GM23338 (cell line): Measurements from ENCODE around the gene TLR1. TPM values are rescaled to one million over a fixed set of nuclear protein-coding genes. Genes with fewer than 3 reads are reported as not detected.

Experiments used
- ATAC-seq: fragments of 200-7000 bp; cut with Tn5 transposase; 3 replicates; pipeline ENCODE4 v1.9.1; 2020
- DNase-seq: peaks from one replicate; pipeline ENCODE4 v3.0.0-alpha.2; 2015; ENCODE audit warnings: low spot score
- H2AFZ ChIP-seq: fragments of 200-600 bp; sonication (generic); 2 replicates; pipeline ENCODE4 v1.8.0; 2016; ENCODE audit warnings: antibody characterized with exemption, mild to moderate bottlenecking, moderate library complexity
- H3F3A ChIP-seq: fragments of 200-600 bp; sonication (generic); replicated peaks from 2 replicates; pipeline ENCODE4 v1.8.0; 2017; ENCODE audit warnings: antibody characterized with exemption, mixed run types, low read depth
- H3K27ac ChIP-seq: fragments of 200-600 bp; sonication (generic); 2 replicates; pipeline ENCODE4 v1.6.1; 2016; ENCODE audit warnings: low read depth
- H3K27me3 ChIP-seq: fragments of 200-600 bp; sonication (generic); 2 replicates; pipeline ENCODE4 v1.8.0; 2016; ENCODE audit warnings: mild to moderate bottlenecking, mixed run types, moderate library complexity; ENCODE audit not compliant: insufficient read depth
- H3K36me3 ChIP-seq: fragments of 200-600 bp; sonication (generic); 2 replicates; pipeline ENCODE4 v1.8.0; 2016; ENCODE audit warnings: mild to moderate bottlenecking; ENCODE audit not compliant: insufficient read depth
- H3K4me1 ChIP-seq: fragments of 200-600 bp; sonication (generic); 2 replicates; pipeline ENCODE4 v1.8.0; 2016; ENCODE audit warnings: mild to moderate bottlenecking, moderate library complexity; ENCODE audit not compliant: insufficient read depth
- H3K4me2 ChIP-seq: fragments of 200-600 bp; sonication (generic); 2 replicates; pipeline ENCODE4 v1.7.1; 2017; ENCODE audit warnings: mixed run types
- H3K4me3 ChIP-seq: fragments of 200-600 bp; sonication (generic); 2 replicates; pipeline ENCODE4 v1.6.1; 2016; ENCODE audit warnings: mixed run types
- H3K79me2 ChIP-seq: fragments of 200-600 bp; sonication (generic); replicated peaks from 2 replicates; pipeline ENCODE4 v1.8.0; 2017; ENCODE audit warnings: mild to moderate bottlenecking; ENCODE audit not compliant: insufficient read depth
- H3K9me2 ChIP-seq: fragments of 200-600 bp; sonication (generic); 2 replicates; pipeline ENCODE4 v1.8.0; 2017; ENCODE audit not compliant: insufficient read depth
- H4K20me1 ChIP-seq: fragments of 200-600 bp; sonication (generic); replicated peaks from 2 replicates; pipeline ENCODE4 v1.8.0; 2017; ENCODE audit warnings: mild to moderate bottlenecking; ENCODE audit not compliant: insufficient read depth
- H3K27ac Mint-ChIP-seq: 2 replicates; pipeline ENCODE4 v1.8.0; 2020; ENCODE audit warnings: inconsistent platforms, mild to moderate bottlenecking, moderate library complexity, mixed read lengths
- H3K27me3 Mint-ChIP-seq: 3 replicates; pipeline ENCODE4 v1.8.0; 2022; ENCODE audit warnings: low read depth, mild to moderate bottlenecking, moderate library complexity, mixed read lengths, inconsistent platforms; ENCODE audit not compliant: insufficient read depth, poor library complexity
- H3K36me3 Mint-ChIP-seq: 3 replicates; pipeline ENCODE4 v1.8.0; 2021; ENCODE audit warnings: low read depth, mild to moderate bottlenecking, inconsistent platforms, moderate library complexity, mixed read lengths
- H3K4me1 Mint-ChIP-seq: 3 replicates; pipeline ENCODE4 v1.8.0; 2020; ENCODE audit warnings: mild to moderate bottlenecking, inconsistent platforms, mixed read lengths
- H3K4me3 Mint-ChIP-seq: 3 replicates; pipeline ENCODE4 v1.8.0; 2021; ENCODE audit warnings: moderate library complexity, mild to moderate bottlenecking, inconsistent platforms, mixed read lengths
- H3K9me3 Mint-ChIP-seq: 3 replicates; pipeline ENCODE4 v1.8.0; 2020; ENCODE audit warnings: moderate library complexity, mild to moderate bottlenecking, inconsistent platforms, mixed read lengths
- CREB1 ChIP-seq: fragments of 250-450 bp; sonication (Bioruptor Pico); IDR thresholded peaks from 2 replicates; pipeline ENCODE4 v1.5.0; 2020; ENCODE audit warnings: low read depth, mild to moderate bottlenecking, moderate library complexity
- ETS1 ChIP-seq: IDR thresholded peaks from 2 replicates; pipeline ENCODE4 v1.6.1; 2016; ENCODE audit warnings: antibody characterized with exemption
- EZH2 ChIP-seq: fragments of 200-600 bp; sonication (generic); IDR thresholded peaks from one replicate; pipeline ENCODE4 v1.8.0; 2017; ENCODE audit warnings: antibody characterized with exemption, mild to moderate bottlenecking, low read depth; ENCODE audit not compliant: unreplicated experiment
- EZH2phosphoT487 ChIP-seq: fragments of 200-600 bp; sonication (generic); IDR thresholded peaks from one replicate; pipeline ENCODE4 v1.8.1; 2018; ENCODE audit warnings: antibody characterized with exemption; ENCODE audit not compliant: unreplicated experiment
- JUNB ChIP-seq: IDR thresholded peaks from one replicate; pipeline ENCODE4 v1.6.1; 2016; ENCODE audit warnings: antibody characterized with exemption; ENCODE audit not compliant: unreplicated experiment
- NANOG ChIP-seq: IDR thresholded peaks from 2 replicates; pipeline ENCODE4 v1.6.1; 2016; ENCODE audit warnings: antibody characterized with exemption, borderline replicate concordance
- POLR2AphosphoS5 ChIP-seq: IDR thresholded peaks from 2 replicates; pipeline ENCODE4 v1.6.1; 2016; ENCODE audit warnings: antibody characterized with exemption, low read depth
- REST ChIP-seq: IDR thresholded peaks from one replicate; pipeline ENCODE4 v1.6.1; 2018; ENCODE audit warnings: antibody characterized with exemption; ENCODE audit not compliant: unreplicated experiment
- STAT1 ChIP-seq: IDR thresholded peaks from one replicate; pipeline ENCODE4 v1.6.1; 2016; ENCODE audit warnings: antibody characterized with exemption; ENCODE audit not compliant: unreplicated experiment
- ZNF114 ChIP-seq: fragments of 250-450 bp; sonication (Bioruptor Pico); IDR thresholded peaks from 2 replicates; pipeline ENCODE4 v1.5.0; 2020; ENCODE audit warnings: mild to moderate bottlenecking, moderate library complexity
- ZNF331 ChIP-seq: fragments of 250-450 bp; sonication (Bioruptor Pico); IDR thresholded peaks from 2 replicates; pipeline ENCODE4 v1.5.0; 2020; ENCODE audit warnings: low read depth, mild to moderate bottlenecking, moderate library complexity
- polyA plus RNA-seq: library from polyadenylated mRNA; unstranded; fragments of >200 nt; fragmentation: Nextera tagmentation; extraction: Ambion mirVana; gene quantifications from 2 replicates; pipeline ENCODE4 v1.2.1, GENCODE V29; 2016
- total RNA-seq: library from RNA; depleted of rRNA; stranded (reverse); fragments of >200 nt; shearing (Covaris generic); gene quantifications from 2 replicates; pipeline ENCODE4 v1.2.3, GENCODE V29; 2014
- TF ChIP-seq, protein P1 (sequence below), 2 experiments: fragments of 200-600 bp in 1 of 2; sonication (generic) in 1 of 2; conservative IDR thresholded peaks; 2 replicates each; pipeline versions ENCODE4 v1.5.1 to v1.6.1; 2016 to 2017; ENCODE audit warnings: antibody characterized with exemption in 2 of 2, low read depth in 2 of 2, mild to moderate bottlenecking in 2 of 2, moderate library complexity in 1 of 2
- TF ChIP-seq, protein P2 (sequence below): fragments of 250-450 bp; sonication (Bioruptor Pico); IDR thresholded peaks from 2 replicates; pipeline ENCODE4 v1.5.0; 2020; ENCODE audit warnings: mild to moderate bottlenecking, moderate library complexity

Gene TLR1
- total and polyA plus RNA-seq, 2 experiments from 2014 or later = 0.07 TPM; not detected in 1

GRCh38 chr4:38832206-38832605, 27.6 kb upstream of the TLR1 start:
- H3K36me3 Mint-ChIP-seq = no peaks in the 10 kb centered on the region
- H3K9me3 Mint-ChIP-seq = peaks cover 4% of the 10 kb centered on the region; the same call in 2 of the 3 replicates
- no peak overlapping the region for H3K27ac Mint-ChIP-seq
- Histone ChIP-seq H3K4me2 (no peak overlapping the region), H4K20me1 (no peaks in the 10 kb centered on the region), H2AFZ (no peak overlapping the region), H3K36me3 (no peaks in the 10 kb centered on the region), H3K27ac (no peak overlapping the region), H3F3A (no peaks in the 10 kb centered on the region), H3K79me2 (no peaks in the 10 kb centered on the region), H3K4me3 (no peak overlapping the region), H3K4me1 (no peaks in the 10 kb centered on the region), H3K9me2 (no peaks in the 10 kb centered on the region), H3K27me3 (no peaks in the 10 kb centered on the region)
- DNase-seq (no peak), ATAC-seq (no peak)
- no peaks in the 10 kb centered on the region for H3K4me1 Mint-ChIP-seq
- no peak overlapping the region for H3K4me3 Mint-ChIP-seq
- TF ChIP-seq NANOG = no peak
- no peak for TF ChIP-seq ZNF331 (CRISPR knock-in tag)
- TF ChIP-seq EZH2 = no peak
- TF ChIP-seq JUNB = no peak
- TF ChIP-seq ZNF114 = no peak
- no peak for TF ChIP-seq POLR2AphosphoS5
- TF ChIP-seq STAT1 = no peak
- no peak for TF ChIP-seq CREB1 (CRISPR knock-in tag)
- TF ChIP-seq REST = no peak
- TF ChIP-seq ETS1 = no peak
- no peak for TF ChIP-seq EZH2phosphoT487
- TF ChIP-seq, protein P1, sequence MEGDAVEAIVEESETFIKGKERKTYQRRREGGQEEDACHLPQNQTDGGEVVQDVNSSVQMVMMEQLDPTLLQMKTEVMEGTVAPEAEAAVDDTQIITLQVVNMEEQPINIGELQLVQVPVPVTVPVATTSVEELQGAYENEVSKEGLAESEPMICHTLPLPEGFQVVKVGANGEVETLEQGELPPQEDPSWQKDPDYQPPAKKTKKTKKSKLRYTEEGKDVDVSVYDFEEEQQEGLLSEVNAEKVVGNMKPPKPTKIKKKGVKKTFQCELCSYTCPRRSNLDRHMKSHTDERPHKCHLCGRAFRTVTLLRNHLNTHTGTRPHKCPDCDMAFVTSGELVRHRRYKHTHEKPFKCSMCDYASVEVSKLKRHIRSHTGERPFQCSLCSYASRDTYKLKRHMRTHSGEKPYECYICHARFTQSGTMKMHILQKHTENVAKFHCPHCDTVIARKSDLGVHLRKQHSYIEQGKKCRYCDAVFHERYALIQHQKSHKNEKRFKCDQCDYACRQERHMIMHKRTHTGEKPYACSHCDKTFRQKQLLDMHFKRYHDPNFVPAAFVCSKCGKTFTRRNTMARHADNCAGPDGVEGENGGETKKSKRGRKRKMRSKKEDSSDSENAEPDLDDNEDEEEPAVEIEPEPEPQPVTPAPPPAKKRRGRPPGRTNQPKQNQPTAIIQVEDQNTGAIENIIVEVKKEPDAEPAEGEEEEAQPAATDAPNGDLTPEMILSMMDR (conservative IDR thresholded peaks at IDR 0.05; ENCODE audit: low read depth in 2 of 2) = no peak
- TF ChIP-seq, protein P2, sequence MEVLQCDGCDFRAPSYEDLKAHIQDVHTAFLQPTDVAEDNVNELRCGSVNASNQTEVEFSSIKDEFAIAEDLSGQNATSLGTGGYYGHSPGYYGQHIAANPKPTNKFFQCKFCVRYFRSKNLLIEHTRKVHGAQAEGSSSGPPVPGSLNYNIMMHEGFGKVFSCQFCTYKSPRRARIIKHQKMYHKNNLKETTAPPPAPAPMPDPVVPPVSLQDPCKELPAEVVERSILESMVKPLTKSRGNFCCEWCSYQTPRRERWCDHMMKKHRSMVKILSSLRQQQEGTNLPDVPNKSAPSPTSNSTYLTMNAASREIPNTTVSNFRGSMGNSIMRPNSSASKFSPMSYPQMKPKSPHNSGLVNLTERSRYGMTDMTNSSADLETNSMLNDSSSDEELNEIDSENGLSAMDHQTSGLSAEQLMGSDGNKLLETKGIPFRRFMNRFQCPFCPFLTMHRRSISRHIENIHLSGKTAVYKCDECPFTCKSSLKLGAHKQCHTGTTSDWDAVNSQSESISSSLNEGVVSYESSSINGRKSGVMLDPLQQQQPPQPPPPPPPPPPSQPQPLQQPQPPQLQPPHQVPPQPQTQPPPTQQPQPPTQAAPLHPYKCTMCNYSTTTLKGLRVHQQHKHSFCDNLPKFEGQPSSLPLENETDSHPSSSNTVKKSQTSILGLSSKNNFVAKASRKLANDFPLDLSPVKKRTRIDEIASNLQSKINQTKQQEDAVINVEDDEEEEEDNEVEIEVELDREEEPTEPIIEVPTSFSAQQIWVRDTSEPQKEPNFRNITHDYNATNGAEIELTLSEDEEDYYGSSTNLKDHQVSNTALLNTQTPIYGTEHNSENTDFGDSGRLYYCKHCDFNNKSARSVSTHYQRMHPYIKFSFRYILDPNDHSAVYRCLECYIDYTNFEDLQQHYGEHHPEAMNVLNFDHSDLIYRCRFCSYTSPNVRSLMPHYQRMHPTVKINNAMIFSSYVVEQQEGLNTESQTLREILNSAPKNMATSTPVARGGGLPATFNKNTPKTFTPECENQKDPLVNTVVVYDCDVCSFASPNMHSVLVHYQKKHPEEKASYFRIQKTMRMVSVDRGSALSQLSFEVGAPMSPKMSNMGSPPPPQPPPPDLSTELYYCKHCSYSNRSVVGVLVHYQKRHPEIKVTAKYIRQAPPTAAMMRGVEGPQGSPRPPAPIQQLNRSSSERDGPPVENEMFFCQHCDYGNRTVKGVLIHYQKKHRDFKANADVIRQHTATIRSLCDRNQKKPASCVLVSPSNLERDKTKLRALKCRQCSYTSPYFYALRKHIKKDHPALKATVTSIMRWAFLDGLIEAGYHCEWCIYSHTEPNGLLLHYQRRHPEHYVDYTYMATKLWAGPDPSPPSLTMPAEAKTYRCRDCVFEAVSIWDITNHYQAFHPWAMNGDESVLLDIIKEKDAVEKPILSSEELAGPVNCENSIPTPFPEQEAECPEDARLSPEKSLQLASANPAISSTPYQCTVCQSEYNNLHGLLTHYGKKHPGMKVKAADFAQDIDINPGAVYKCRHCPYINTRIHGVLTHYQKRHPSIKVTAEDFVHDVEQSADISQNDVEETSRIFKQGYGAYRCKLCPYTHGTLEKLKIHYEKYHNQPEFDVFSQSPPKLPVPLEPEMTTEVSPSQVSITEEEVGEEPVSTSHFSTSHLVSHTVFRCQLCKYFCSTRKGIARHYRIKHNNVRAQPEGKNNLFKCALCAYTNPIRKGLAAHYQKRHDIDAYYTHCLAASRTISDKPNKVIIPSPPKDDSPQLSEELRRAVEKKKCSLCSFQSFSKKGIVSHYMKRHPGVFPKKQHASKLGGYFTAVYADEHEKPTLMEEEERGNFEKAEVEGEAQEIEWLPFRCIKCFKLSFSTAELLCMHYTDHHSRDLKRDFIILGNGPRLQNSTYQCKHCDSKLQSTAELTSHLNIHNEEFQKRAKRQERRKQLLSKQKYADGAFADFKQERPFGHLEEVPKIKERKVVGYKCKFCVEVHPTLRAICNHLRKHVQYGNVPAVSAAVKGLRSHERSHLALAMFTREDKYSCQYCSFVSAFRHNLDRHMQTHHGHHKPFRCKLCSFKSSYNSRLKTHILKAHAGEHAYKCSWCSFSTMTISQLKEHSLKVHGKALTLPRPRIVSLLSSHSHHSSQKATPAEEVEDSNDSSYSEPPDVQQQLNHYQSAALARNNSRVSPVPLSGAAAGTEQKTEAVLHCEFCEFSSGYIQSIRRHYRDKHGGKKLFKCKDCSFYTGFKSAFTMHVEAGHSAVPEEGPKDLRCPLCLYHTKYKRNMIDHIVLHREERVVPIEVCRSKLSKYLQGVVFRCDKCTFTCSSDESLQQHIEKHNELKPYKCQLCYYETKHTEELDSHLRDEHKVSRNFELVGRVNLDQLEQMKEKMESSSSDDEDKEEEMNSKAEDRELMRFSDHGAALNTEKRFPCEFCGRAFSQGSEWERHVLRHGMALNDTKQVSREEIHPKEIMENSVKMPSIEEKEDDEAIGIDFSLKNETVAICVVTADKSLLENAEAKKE (CRISPR knock-in tag) = no peak
- no peaks in the 10 kb centered on the region for H3K27me3 Mint-ChIP-seq
